Endothelial cell of umbilical vein (primary cell): ENCODE data around the gene RFC5. TPM values are rescaled to one million over a fixed set of nuclear protein-coding genes. Genes with fewer than 3 reads are reported as not detected.

Experiments
- BruUV-seq: library from RNA; stranded (reverse); fragments of 400-500 nt; replicated peaks from 2 replicates; lab custom pipeline; 2021; lab: Mats Ljungman, UMichigan
- CTCF ChIA-PET: fragments of 300-600, 350-600 bp; sonication (Branson Sonifier 250); formaldehyde crosslinking; loops from one replicate; lab custom pipeline; 2021; ENCODE audit warnings: antibody characterized with exemption, inconsistent platforms; lab: Charles Lee
- POLR2A ChIA-PET: fragments of 300-600, 350-600 bp; sonication (Branson Sonifier 250); formaldehyde crosslinking; loops from one replicate; lab custom pipeline; 2021; ENCODE audit warnings: antibody characterized with exemption, inconsistent platforms; lab: Charles Lee
- DNase-seq: peaks from one replicate; pipeline ENCODE4 v3.0.0-alpha.2; 2011; ENCODE audit warnings: low read depth, low spot score
- FAIRE-seq: peaks from 2 replicates; lab custom pipeline; 2011; peaks lifted over from hg19 to GRCh38; lab: Jason Lieb, UNC
- H2AFZ ChIP-seq: 2 replicates; pipeline ENCODE4 v1.6.0; 2012; ENCODE audit warnings: low read depth, low read length, control low read depth, inconsistent platforms
- H3K27ac ChIP-seq: 2 replicates; pipeline ENCODE4 v1.5.1; 2011; ENCODE audit warnings: low read depth, mild to moderate bottlenecking, control low read depth, low read length, moderate library complexity; ENCODE audit not compliant: insufficient read depth
- H3K27me3 ChIP-seq, 2 experiments: 2 replicates each; pipeline versions ENCODE4 v1.6.0 to v1.6.1; 2011; ENCODE audit warnings: low read length in 2 of 2, mixed read lengths in 1 of 2; ENCODE audit not compliant: control insufficient read depth in 2 of 2, insufficient read depth in 2 of 2
- H3K36me3 ChIP-seq, 2 experiments: 2 replicates in 1 of 2; 3 replicates in 1 of 2; pipeline ENCODE4 v1.5.1; 2011; ENCODE audit warnings: low read length in 2 of 2, mild to moderate bottlenecking in 1 of 2, moderate library complexity in 1 of 2; ENCODE audit not compliant: control insufficient read depth in 2 of 2, insufficient read depth in 2 of 2; ENCODE audit errors: extremely low read depth in 1 of 2
- H3K4me1 ChIP-seq: 3 replicates; pipeline ENCODE4 v1.5.1; 2011; ENCODE audit warnings: mild to moderate bottlenecking, low read length; ENCODE audit not compliant: control insufficient read depth, insufficient read depth; ENCODE audit errors: extremely low read depth
- H3K4me2 ChIP-seq: 2 replicates; pipeline ENCODE4 v1.6.1; 2011; ENCODE audit warnings: low read length, control low read depth, mixed read lengths; ENCODE audit not compliant: insufficient read depth
- H3K4me3 ChIP-seq, 3 experiments: fragments of 200-600 bp in 1 of 3; sonication (generic), shearing (Covaris generic) in 1 of 3; replicated peaks in 1 of 3; 2 replicates each; pipeline ENCODE4 v1.5.1; 2011 to 2016; ENCODE audit warnings: control low read depth in 3 of 3, low read length in 3 of 3, mild to moderate bottlenecking in 2 of 3, inconsistent platforms in 1 of 3, low read depth in 1 of 3, moderate library complexity in 1 of 3; ENCODE audit not compliant: insufficient read depth in 1 of 3
- H3K79me2 ChIP-seq: 2 replicates; pipeline ENCODE4 v1.6.0; 2012; ENCODE audit warnings: low read length, inconsistent platforms; ENCODE audit not compliant: control insufficient read depth, insufficient read depth
- H3K9ac ChIP-seq: replicated peaks from 2 replicates; pipeline ENCODE3; 2011; ENCODE audit warnings: low read length, control low read depth; ENCODE audit not compliant: insufficient read depth; ENCODE audit errors: extremely low read depth
- H3K9me1 ChIP-seq: replicated peaks from 3 replicates; pipeline ENCODE4 v1.6.0; 2011; ENCODE audit warnings: mild to moderate bottlenecking, low read length; ENCODE audit not compliant: control insufficient read depth, insufficient read depth; ENCODE audit errors: extremely low read depth
- H3K9me3 ChIP-seq: replicated peaks from 2 replicates; pipeline ENCODE4 v1.5.1; 2012; ENCODE audit warnings: low read length, inconsistent platforms; ENCODE audit not compliant: control insufficient read depth, insufficient read depth
- H4K20me1 ChIP-seq: replicated peaks from 2 replicates; pipeline ENCODE3; 2011; ENCODE audit warnings: mild to moderate bottlenecking, low read length; ENCODE audit not compliant: control insufficient read depth, insufficient read depth; ENCODE audit errors: extremely low read depth
- EZH2 ChIP-seq: IDR thresholded peaks from 2 replicates; pipeline ENCODE4 v1.6.1; 2012; ENCODE audit warnings: borderline replicate concordance, low read depth, mild to moderate bottlenecking, moderate library complexity, low read length, inconsistent platforms; ENCODE audit not compliant: severe bottlenecking
- FOS ChIP-seq: IDR thresholded peaks from 2 replicates; pipeline ENCODE4 v1.6.1; 2011; ENCODE audit warnings: mild to moderate bottlenecking, low read length, moderate library complexity, borderline replicate concordance; ENCODE audit not compliant: insufficient read depth
- GATA2 ChIP-seq: IDR thresholded peaks from 2 replicates; pipeline ENCODE4 v1.7.0; 2011; ENCODE audit warnings: low read depth, mild to moderate bottlenecking, moderate library complexity, mixed read lengths, low read length; ENCODE audit not compliant: insufficient read length, insufficient read depth
- JUN ChIP-seq: IDR thresholded peaks from 2 replicates; pipeline ENCODE4 v1.6.1; 2011; ENCODE audit warnings: borderline replicate concordance, low read depth; ENCODE audit not compliant: insufficient read length, insufficient read depth
- MYC ChIP-seq: IDR thresholded peaks from one replicate; pipeline ENCODE4 v1.6.1; 2011; ENCODE audit warnings: mild to moderate bottlenecking, low read depth, low read length
- POLR2A ChIP-seq: IDR thresholded peaks from 2 replicates; pipeline ENCODE4 v1.6.1; 2012; ENCODE audit warnings: low read depth, mild to moderate bottlenecking, control low read depth, low read length
- POLR2AphosphoS5 ChIP-seq: IDR thresholded peaks from 2 replicates; pipeline ENCODE4 v1.6.1; 2012; ENCODE audit warnings: low read depth, mild to moderate bottlenecking, control low read depth, low read length, moderate library complexity; ENCODE audit not compliant: insufficient read depth
- dilution Hi-C: fragments of 300-500 bp; cut with MboI; formaldehyde crosslinking; loops from one replicate; pipeline ENCODE4 v1.15.0; 2019; ENCODE audit warnings: low sequenced_read_pairs; ENCODE audit not compliant: extremely low pct_ligation_motif_present
- intact Hi-C: fragments of 100-400 bp; cut with micrococcal nuclease; formaldehyde crosslinking; loops from one replicate; pipeline ENCODE4 v1.10.0; 2022
- polyA plus RNA-seq, 4 experiments: library from polyadenylated mRNA; depleted of rRNA in 3 of 4; stranded (reverse) in 3 of 4; unstranded in 1 of 4; fragments of >200 nt; gene quantifications; 2 replicates each; pipeline versions ENCODE4 v1.2.1 to v1.2.3, GENCODE V29; 2011 to 2012; ENCODE audit warnings: missing spikeins in 1 of 4
- total RNA-seq: library from RNA; stranded (reverse); gene quantifications from 2 replicates; pipeline ENCODE4 v1.2.3, GENCODE V29; 2021
- TF ChIP-seq, protein P1 (sequence below), 2 donors: IDR thresholded peaks; 1 replicate in 1 of 2; 2 replicates in 1 of 2; pipeline ENCODE4 v1.5.1; 2011; ENCODE audit warnings: low read length in 2 of 2, mild to moderate bottlenecking in 2 of 2, moderate library complexity in 2 of 2, control low read depth in 1 of 2, inconsistent platforms in 1 of 2, low read depth in 1 of 2; ENCODE audit not compliant: insufficient read depth in 1 of 2; ENCODE audit errors: extremely low read depth in 1 of 2
- TF ChIP-seq, protein P2 (sequence below): IDR thresholded peaks from 2 replicates; pipeline ENCODE4 v1.6.1; 2011; ENCODE audit not compliant: insufficient read depth, insufficient read length

RFC5 gene
- total and polyA plus RNA-seq, 2 donors (not counting 3 experiments of a cell fraction or from before 2014, with no cell fraction given): 18.1 to 23.3 TPM

DNA sequence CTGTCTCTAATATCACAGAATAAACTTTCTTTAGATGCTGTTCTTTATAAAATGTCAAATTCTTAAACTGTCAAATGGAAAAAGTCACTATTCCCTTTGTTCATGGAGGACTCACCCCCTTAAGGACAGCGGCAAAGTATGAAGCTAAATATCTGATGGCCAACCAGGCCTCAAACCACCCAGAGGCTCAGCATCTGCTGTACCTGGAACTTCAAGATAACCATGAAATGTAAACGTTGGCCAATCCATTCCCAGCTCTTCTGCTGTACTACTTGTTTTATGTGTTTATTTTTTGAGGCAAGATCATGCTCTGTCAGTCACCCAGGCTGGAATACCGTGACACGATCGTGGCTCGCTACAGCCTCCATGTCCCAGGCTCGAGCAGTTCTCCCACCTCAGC, 15.7 kb downstream of the RFC5 start:
- Histone ChIP-seq H3K9me3 (no peaks in the 10 kb centered on the region), H3K9ac (no peak overlapping the region), H3K36me3 (peaks cover 21 to 29% of the 10 kb centered on the region in 2 experiments), H2AFZ (no peak overlapping the region), H3K27me3 (no peaks in the 10 kb centered on the region), H4K20me1 (peaks cover 2% of the 10 kb centered on the region), H3K4me2 (no peak overlapping the region), H3K9me1 (no peaks in the 10 kb centered on the region), H3K27ac (no peak overlapping the region), H3K4me1 (peaks cover 12% of the 10 kb centered on the region), H3K79me2 (no peaks in the 10 kb centered on the region), H3K4me3 (no peak overlapping the region)
- BruUV-seq: no TSS peak
- intact Hi-C loops (loop anchor here (2.0 kb wide), 1 partner anchor 15 kb away; the partner anchor contains the start of gene RFC5), dilution Hi-C loops (no loop called here)
- TF ChIP-seq MYC (no peak), GATA2 (no peak), JUN (no peak), POLR2AphosphoS5 (no peak), EZH2 (no peak), POLR2A (no peak), FOS (no peak)
- TF ChIP-seq, protein P1, sequence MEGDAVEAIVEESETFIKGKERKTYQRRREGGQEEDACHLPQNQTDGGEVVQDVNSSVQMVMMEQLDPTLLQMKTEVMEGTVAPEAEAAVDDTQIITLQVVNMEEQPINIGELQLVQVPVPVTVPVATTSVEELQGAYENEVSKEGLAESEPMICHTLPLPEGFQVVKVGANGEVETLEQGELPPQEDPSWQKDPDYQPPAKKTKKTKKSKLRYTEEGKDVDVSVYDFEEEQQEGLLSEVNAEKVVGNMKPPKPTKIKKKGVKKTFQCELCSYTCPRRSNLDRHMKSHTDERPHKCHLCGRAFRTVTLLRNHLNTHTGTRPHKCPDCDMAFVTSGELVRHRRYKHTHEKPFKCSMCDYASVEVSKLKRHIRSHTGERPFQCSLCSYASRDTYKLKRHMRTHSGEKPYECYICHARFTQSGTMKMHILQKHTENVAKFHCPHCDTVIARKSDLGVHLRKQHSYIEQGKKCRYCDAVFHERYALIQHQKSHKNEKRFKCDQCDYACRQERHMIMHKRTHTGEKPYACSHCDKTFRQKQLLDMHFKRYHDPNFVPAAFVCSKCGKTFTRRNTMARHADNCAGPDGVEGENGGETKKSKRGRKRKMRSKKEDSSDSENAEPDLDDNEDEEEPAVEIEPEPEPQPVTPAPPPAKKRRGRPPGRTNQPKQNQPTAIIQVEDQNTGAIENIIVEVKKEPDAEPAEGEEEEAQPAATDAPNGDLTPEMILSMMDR (IDR thresholded peaks at IDR 0.05; ENCODE audit: extremely low read depth in 1 of 2, insufficient read depth in 1 of 2, low read depth in 1 of 2, low read length in 2 of 2): no peak
- TF ChIP-seq, protein P2, sequence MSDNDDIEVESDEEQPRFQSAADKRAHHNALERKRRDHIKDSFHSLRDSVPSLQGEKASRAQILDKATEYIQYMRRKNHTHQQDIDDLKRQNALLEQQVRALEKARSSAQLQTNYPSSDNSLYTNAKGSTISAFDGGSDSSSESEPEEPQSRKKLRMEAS: no peak
- FAIRE-seq: no peak
- ChIA-PET POLR2A (no interaction called here), CTCF (interaction anchor here (1.2 to 3.6 kb wide), 2 partner anchors 25 to 157 kb away, joined by 3 to 50 read pairs; no protein-coding TSS in a partner anchor)
- no peak for DNase-seq
